Loucy (cell line): Measurements from ENCODE around the gene KIRREL3.

Source experiments
- H2AFZ ChIP-seq: fragments of 200-600 bp; sonication (generic); 2 replicates; pipeline ENCODE4 v1.6.0; 2016; ENCODE audit warnings: antibody characterized with exemption, mild to moderate bottlenecking, low read length, moderate library complexity
- H3F3A ChIP-seq: fragments of 200-600 bp; 2 replicates; pipeline ENCODE4 v1.6.0; 2016; ENCODE audit warnings: antibody characterized with exemption, low read depth, mild to moderate bottlenecking
- H3K27me3 ChIP-seq: fragments of 200-600 bp; sonication (generic); 2 replicates; pipeline ENCODE4 v1.6.1; 2014; ENCODE audit warnings: low read length, mild to moderate bottlenecking; ENCODE audit not compliant: insufficient read depth, poor library complexity, severe bottlenecking
- H3K36me3 ChIP-seq: fragments of 200-600 bp; sonication (generic); 2 replicates; pipeline ENCODE4 v1.6.1; 2016; ENCODE audit warnings: low read length; ENCODE audit not compliant: insufficient read depth
- H3K4me1 ChIP-seq: fragments of 200-600 bp; sonication (generic); 2 replicates; pipeline ENCODE4 v1.5.1; 2014; ENCODE audit warnings: low read length, mild to moderate bottlenecking; ENCODE audit not compliant: insufficient read depth, poor library complexity, severe bottlenecking
- H3K4me2 ChIP-seq: fragments of 200-600 bp; sonication (generic); 2 replicates; pipeline ENCODE4 v1.6.0; 2014; ENCODE audit warnings: antibody characterized with exemption, low read length, low read depth, mild to moderate bottlenecking; ENCODE audit not compliant: poor library complexity, severe bottlenecking
- H3K4me3 ChIP-seq: fragments of 200-600 bp; sonication (generic); 2 replicates; pipeline ENCODE4 v1.5.1; 2014; ENCODE audit warnings: low read length, mild to moderate bottlenecking, mixed read lengths; ENCODE audit not compliant: poor library complexity, severe bottlenecking
- H3K79me2 ChIP-seq: fragments of 200-600 bp; sonication (generic); 2 replicates; pipeline ENCODE4 v1.6.1; 2014; ENCODE audit warnings: low read length; ENCODE audit not compliant: insufficient read depth
- H3K9ac ChIP-seq: fragments of 200-600 bp; sonication (generic); 2 replicates; pipeline ENCODE4 v1.6.0; 2014; ENCODE audit warnings: mild to moderate bottlenecking, low read depth, low read length, moderate library complexity; ENCODE audit not compliant: poor library complexity, severe bottlenecking
- H3K9me2 ChIP-seq: fragments of 200-600 bp; sonication (generic); replicated peaks from 2 replicates; pipeline ENCODE4 v1.6.1; 2016; ENCODE audit warnings: low read depth, low read length, mixed read lengths
- H3K9me3 ChIP-seq: fragments of 200-600 bp; sonication (generic); 2 replicates; pipeline ENCODE4 v1.6.1; 2014; ENCODE audit warnings: mild to moderate bottlenecking, antibody characterized with exemption, low read length, low read depth; ENCODE audit not compliant: insufficient read depth
- H4K20me1 ChIP-seq: fragments of 200-600 bp; sonication (generic); 2 replicates; pipeline ENCODE4 v1.6.0; 2014; ENCODE audit warnings: antibody characterized with exemption, low read length, mild to moderate bottlenecking; ENCODE audit not compliant: insufficient read depth, poor library complexity, severe bottlenecking
- CTCF ChIP-seq: fragments of 200-600 bp; sonication (generic); conservative IDR thresholded peaks from 2 replicates; pipeline ENCODE4 v1.5.1; 2014; ENCODE audit warnings: mild to moderate bottlenecking, antibody characterized with exemption, low read length
- EZH2phosphoT487 ChIP-seq: fragments of 200-600 bp; IDR thresholded peaks from 2 replicates; pipeline ENCODE4 v1.6.1; 2018; ENCODE audit warnings: antibody characterized with exemption, mild to moderate bottlenecking, moderate library complexity, borderline replicate concordance

Gene KIRREL3

GRCh38 chr11:127013550-127013949, 13.0 kb upstream of the KIRREL3 start:
- no peaks in the 10 kb centered on the region for H3K9me2 ChIP-seq
- no peak overlapping the region for H2AFZ ChIP-seq
- H3K36me3 ChIP-seq, result no peaks in the 10 kb centered on the region
- TF ChIP-seq CTCF, result no peak
- no peak for TF ChIP-seq EZH2phosphoT487
- H3K4me2 ChIP-seq, result no peak overlapping the region
- H4K20me1 ChIP-seq, result no peaks in the 10 kb centered on the region
- H3K9me3 ChIP-seq, result no peaks in the 10 kb centered on the region
- no peak overlapping the region for H3K9ac ChIP-seq
- no peaks in the 10 kb centered on the region for H3K79me2 ChIP-seq
- H3K4me3 ChIP-seq, result no peak overlapping the region
- H3K4me1 ChIP-seq, result no peaks in the 10 kb centered on the region
- H3F3A ChIP-seq, result no peaks in the 10 kb centered on the region
- no peaks in the 10 kb centered on the region for H3K27me3 ChIP-seq

- Histone ChIP-seq H3K79me2 (no peaks in the 10 kb centered on the region), H3K9me3 (no peaks in the 10 kb centered on the region), H3K9ac (no peak overlapping the region), H3K27me3 (no peaks in the 10 kb centered on the region), H4K20me1 (no peaks in the 10 kb centered on the region), H3K9me2 (no peaks in the 10 kb centered on the region), H3K36me3 (no peaks in the 10 kb centered on the region), H3K4me2 (no peak overlapping the region), H2AFZ (no peak overlapping the region), H3K4me3 (no peak overlapping the region), H3F3A (no peaks in the 10 kb centered on the region), H3K4me1 (no peaks in the 10 kb centered on the region)
- TF ChIP-seq CTCF, result no peak
- TF ChIP-seq EZH2phosphoT487, result no peak
Observed at GRCh38 chr11:127006311-127006710, 5.7 kb upstream of the KIRREL3 start.

- H3K27me3 ChIP-seq, result peaks cover 1% of the 10 kb centered on the region
- H3K9ac ChIP-seq, result no peak overlapping the region
- no peak overlapping the region for H3K4me3 ChIP-seq
- no peak overlapping the region for H2AFZ ChIP-seq
- no peak overlapping the region for H3K4me2 ChIP-seq
- H3F3A ChIP-seq, result no peaks in the 10 kb centered on the region
- no peaks in the 10 kb centered on the region for H3K4me1 ChIP-seq
- TF ChIP-seq EZH2phosphoT487, result no peak
- TF ChIP-seq CTCF, result no peak
- no peaks in the 10 kb centered on the region for H3K9me3 ChIP-seq
- H3K36me3 ChIP-seq, result no peaks in the 10 kb centered on the region
- H3K9me2 ChIP-seq, result no peaks in the 10 kb centered on the region
- no peaks in the 10 kb centered on the region for H4K20me1 ChIP-seq
- H3K79me2 ChIP-seq, result no peaks in the 10 kb centered on the region
Observed at GRCh38 chr11:127003260-127003981, 2.9 kb upstream of the KIRREL3 start.
